DOHH2 (cell line): ENCODE measurements around the gene CFAP70.
"Not testable (repeated sequence)": the region's sequence is repeated elsewhere in the genome, so short reads cannot be mapped to it uniquely, and the experiment has no call there.

Experiments used
- H3F3A ChIP-seq: fragments of 200-600 bp; sonication (generic), shearing (Covaris generic); 2 replicates; pipeline ENCODE4 v1.6.0; 2016; ENCODE audit warnings: antibody characterized with exemption, mild to moderate bottlenecking; ENCODE audit not compliant: control insufficient read depth, insufficient read depth
- H3K27ac ChIP-seq: fragments of 200-600 bp; sonication (generic); 2 replicates; pipeline ENCODE4 v1.5.1; 2014; ENCODE audit warnings: low read depth, mild to moderate bottlenecking, low read length, moderate library complexity
- H3K27me3 ChIP-seq: fragments of 200-600 bp; sonication (generic); 2 replicates; pipeline ENCODE4 v1.6.1; 2014; ENCODE audit warnings: mild to moderate bottlenecking, low read length, mixed read lengths; ENCODE audit not compliant: control insufficient read depth
- H3K36me3 ChIP-seq: fragments of 200-600 bp; sonication (generic); 2 replicates; pipeline ENCODE4 v1.6.1; 2014; ENCODE audit warnings: mild to moderate bottlenecking, low read length, moderate library complexity, mixed read lengths; ENCODE audit not compliant: control insufficient read depth
- H3K4me1 ChIP-seq: fragments of 200-600 bp; sonication (generic); 2 replicates; pipeline ENCODE4 v1.6.1; 2014; ENCODE audit warnings: mild to moderate bottlenecking, low read length, mixed read lengths; ENCODE audit not compliant: control insufficient read depth
- H3K4me2 ChIP-seq: fragments of 200-600 bp; sonication (generic); 2 replicates; pipeline ENCODE4 v1.6.0; 2014; ENCODE audit warnings: mild to moderate bottlenecking, low read length, moderate library complexity
- H3K4me3 ChIP-seq: fragments of 200-600 bp; sonication (generic); 2 replicates; pipeline ENCODE4 v1.5.1; 2014; ENCODE audit warnings: mild to moderate bottlenecking, low read length, mixed read lengths
- H3K79me2 ChIP-seq: fragments of 200-600 bp; sonication (generic); 2 replicates; pipeline ENCODE4 v1.6.1; 2014; ENCODE audit warnings: mild to moderate bottlenecking, low read length, mixed read lengths; ENCODE audit not compliant: control insufficient read depth
- H3K9me2 ChIP-seq: fragments of 200-600 bp; sonication (generic); replicated peaks from 2 replicates; pipeline ENCODE4 v1.6.1; 2014; ENCODE audit warnings: mild to moderate bottlenecking, low read length, mixed read lengths; ENCODE audit not compliant: control insufficient read depth
- H3K9me3 ChIP-seq: fragments of 200-600 bp; sonication (generic); 2 replicates; pipeline ENCODE4 v1.6.1; 2014; ENCODE audit warnings: antibody characterized with exemption, low read length, mixed read lengths; ENCODE audit not compliant: control insufficient read depth, insufficient read depth
- H4K20me1 ChIP-seq: fragments of 200-600 bp; sonication (generic); 2 replicates; pipeline ENCODE4 v1.6.0; 2014; ENCODE audit warnings: low read depth, mild to moderate bottlenecking, antibody characterized with exemption, low read length, moderate library complexity; ENCODE audit not compliant: control insufficient read depth, insufficient read depth
- EZH2phosphoT487 ChIP-seq: fragments of 200-600 bp; sonication (generic); IDR thresholded peaks from 2 replicates; pipeline ENCODE4 v1.6.1; 2017; ENCODE audit warnings: borderline replicate concordance, mild to moderate bottlenecking, antibody characterized with exemption, low read length, moderate library complexity, mixed read lengths
- TF ChIP-seq, protein P1 (sequence below): fragments of 200-600 bp; sonication (generic); IDR thresholded peaks from one replicate; pipeline ENCODE4 v1.5.1; 2014; ENCODE audit warnings: antibody characterized with exemption, mild to moderate bottlenecking, low read depth, low read length; ENCODE audit not compliant: poor library complexity, severe bottlenecking

The CFAP70 gene

DNA sequence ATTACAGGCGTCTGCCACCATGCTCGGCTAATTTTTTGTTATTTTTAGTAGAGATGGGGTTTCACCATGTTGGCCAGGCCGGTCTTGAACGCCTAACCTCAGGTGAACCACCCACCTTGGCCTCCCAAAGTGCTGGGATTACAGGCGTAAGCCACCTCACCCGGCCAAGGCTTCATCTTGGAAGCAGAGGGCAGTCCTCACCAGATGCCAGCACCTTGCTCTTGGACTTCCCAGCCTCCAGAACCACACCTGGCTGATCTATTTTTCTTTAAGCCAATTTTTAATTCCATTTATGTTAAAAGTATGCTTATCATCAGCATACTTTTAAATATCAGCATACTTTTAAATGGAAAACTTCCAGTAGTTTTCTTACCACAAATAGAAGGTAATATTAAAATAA is 43.0 kb upstream of the CFAP70 start:
- Histone ChIP-seq H4K20me1 (no peaks in the 10 kb centered on the region), H3K4me1 (peaks cover 7% of the 10 kb centered on the region), H3K4me2 (no peak overlapping the region), H3K4me3 (no peak overlapping the region), H3K36me3 (peaks cover 12% of the 10 kb centered on the region), H3K9me2 (no peaks in the 10 kb centered on the region), H3F3A (0 out of 2 replicates have a peak, but pooled peaks cover 4% of the 10 kb centered on the region), H3K79me2 (peaks cover 42% of the 10 kb centered on the region), H3K27ac (no peak overlapping the region), H3K27me3 (no peaks in the 10 kb centered on the region), H3K9me3 (no peaks in the 10 kb centered on the region)
- TF ChIP-seq EZH2phosphoT487: no peak
- TF ChIP-seq, protein P1, sequence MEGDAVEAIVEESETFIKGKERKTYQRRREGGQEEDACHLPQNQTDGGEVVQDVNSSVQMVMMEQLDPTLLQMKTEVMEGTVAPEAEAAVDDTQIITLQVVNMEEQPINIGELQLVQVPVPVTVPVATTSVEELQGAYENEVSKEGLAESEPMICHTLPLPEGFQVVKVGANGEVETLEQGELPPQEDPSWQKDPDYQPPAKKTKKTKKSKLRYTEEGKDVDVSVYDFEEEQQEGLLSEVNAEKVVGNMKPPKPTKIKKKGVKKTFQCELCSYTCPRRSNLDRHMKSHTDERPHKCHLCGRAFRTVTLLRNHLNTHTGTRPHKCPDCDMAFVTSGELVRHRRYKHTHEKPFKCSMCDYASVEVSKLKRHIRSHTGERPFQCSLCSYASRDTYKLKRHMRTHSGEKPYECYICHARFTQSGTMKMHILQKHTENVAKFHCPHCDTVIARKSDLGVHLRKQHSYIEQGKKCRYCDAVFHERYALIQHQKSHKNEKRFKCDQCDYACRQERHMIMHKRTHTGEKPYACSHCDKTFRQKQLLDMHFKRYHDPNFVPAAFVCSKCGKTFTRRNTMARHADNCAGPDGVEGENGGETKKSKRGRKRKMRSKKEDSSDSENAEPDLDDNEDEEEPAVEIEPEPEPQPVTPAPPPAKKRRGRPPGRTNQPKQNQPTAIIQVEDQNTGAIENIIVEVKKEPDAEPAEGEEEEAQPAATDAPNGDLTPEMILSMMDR: no peak

DNA sequence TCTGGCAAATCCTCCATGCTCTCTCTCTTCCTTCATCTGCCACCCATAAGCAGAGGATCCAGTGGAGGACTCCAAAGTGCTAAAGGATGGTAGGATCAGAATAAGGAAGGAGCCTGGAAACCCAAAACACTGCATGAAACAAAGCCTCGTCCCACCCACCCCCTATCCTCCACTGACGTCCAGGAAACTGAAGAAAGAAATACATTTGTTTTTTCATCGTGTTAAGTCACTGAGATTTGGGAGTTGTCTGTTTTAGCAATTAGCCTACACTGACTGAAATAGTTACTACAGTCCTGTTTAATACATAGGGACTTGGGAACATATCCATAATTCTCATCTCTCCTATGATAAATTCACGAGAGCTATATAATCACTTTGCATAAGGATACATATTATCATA is 40.4 kb upstream of the CFAP70 start:
- Histone ChIP-seq H3K27me3 (no peaks in the 10 kb centered on the region), H3K4me2 (no peak overlapping the region), H3K9me3 (no peaks in the 10 kb centered on the region), H3K4me1 (no peaks in the 10 kb centered on the region), H4K20me1 (no peaks in the 10 kb centered on the region), H3K9me2 (no peaks in the 10 kb centered on the region), H3K27ac (no peak overlapping the region), H3K4me3 (no peak overlapping the region), H3K36me3 (peaks cover 30% of the 10 kb centered on the region), H3K79me2 (peaks cover 23% of the 10 kb centered on the region), H3F3A (0 out of 2 replicates have a peak, but pooled peaks cover 4% of the 10 kb centered on the region)
- TF ChIP-seq EZH2phosphoT487: no peak
- TF ChIP-seq, protein P1: no peak

DNA sequence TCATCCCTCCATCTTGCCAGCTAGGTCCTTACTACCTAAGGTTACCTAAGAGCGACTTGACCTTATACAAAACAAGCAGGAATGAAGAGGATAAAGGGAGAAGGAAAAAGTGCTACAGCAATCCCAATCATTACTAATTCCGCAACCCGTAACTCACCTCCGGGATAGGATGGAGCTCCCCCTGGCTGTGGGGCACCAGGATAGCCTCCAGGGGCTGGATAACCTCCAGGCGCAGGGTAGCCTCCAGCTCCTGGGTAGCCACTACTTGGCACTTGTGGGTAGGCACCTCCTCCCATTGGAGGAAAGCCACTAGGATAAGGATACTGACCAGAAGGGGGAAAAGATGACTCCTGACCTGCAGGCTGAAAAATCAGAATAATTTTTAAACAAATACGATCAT is 39.4 kb upstream of the CFAP70 start:
- no peaks in the 10 kb centered on the region for H4K20me1 ChIP-seq
- TF ChIP-seq EZH2phosphoT487: no peak
- TF ChIP-seq, protein P1: peak; percentile 9
- H3K27ac ChIP-seq: no peak overlapping the region
- no peak overlapping the region for H3K4me3 ChIP-seq
- H3F3A ChIP-seq: 0 out of 2 replicates have a peak, but pooled peaks cover 4% of the 10 kb centered on the region
- H3K27me3 ChIP-seq: no peaks in the 10 kb centered on the region
- H3K4me2 ChIP-seq: no peak overlapping the region
- peaks cover 30% of the 10 kb centered on the region for H3K36me3 ChIP-seq
- H3K9me2 ChIP-seq: no peaks in the 10 kb centered on the region
- H3K4me1 ChIP-seq: no peaks in the 10 kb centered on the region
- H3K79me2 ChIP-seq: peaks cover 14% of the 10 kb centered on the region
- no peaks in the 10 kb centered on the region for H3K9me3 ChIP-seq

DNA sequence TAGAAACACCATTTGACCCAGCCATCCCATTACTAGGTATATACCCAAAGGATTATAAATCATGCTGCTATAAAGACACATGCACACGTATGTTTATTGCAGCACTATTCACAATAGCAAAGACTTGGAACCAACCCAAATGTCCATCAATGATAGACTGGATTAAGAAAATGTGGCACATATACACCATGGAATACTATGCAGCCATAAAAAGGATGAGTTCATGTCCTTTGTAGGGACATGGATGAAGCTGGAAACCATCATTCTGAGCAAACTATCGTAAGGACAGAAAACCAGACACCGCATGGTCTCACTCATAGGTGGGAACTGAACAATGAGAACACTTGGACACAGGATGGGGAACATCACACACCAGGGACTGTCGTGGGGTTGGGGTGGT is 35.7 kb upstream of the CFAP70 start:
- H3K9me3 ChIP-seq, H3F3A ChIP-seq, H3K4me1 ChIP-seq, H3K27me3 ChIP-seq, H3K4me2 ChIP-seq, H3K79me2 ChIP-seq, H4K20me1 ChIP-seq, H3K9me2 ChIP-seq, H3K4me3 ChIP-seq, H3K27ac ChIP-seq: not testable (repeated sequence)
- H3K36me3 ChIP-seq: peaks cover 32% of the 10 kb centered on the region
